Neural cell (in vitro differentiated cells): ENCODE measurements around the gene EDIL3. TPM values are rescaled to one million over a fixed set of nuclear protein-coding genes. Genes with fewer than 3 reads are reported as not detected.

Source experiments
- H2AFZ ChIP-seq: fragments of 200-600, 300-800 bp; sonication (generic), shearing (Covaris generic); 2 replicates; pipeline ENCODE4 v1.6.0; 2014; ENCODE audit warnings: low read depth, mild to moderate bottlenecking, antibody characterized with exemption, low read length, moderate library complexity
- H3F3A ChIP-seq: fragments of 200-600 bp; shearing (Covaris generic); 2 replicates; pipeline ENCODE4 v1.6.1; 2016; ENCODE audit warnings: mild to moderate bottlenecking, moderate library complexity, mixed read lengths, antibody characterized with exemption, low read length; ENCODE audit not compliant: insufficient read depth, poor library complexity, severe bottlenecking
- H3K27ac ChIP-seq: fragments of 200-600, 300-800 bp; sonication (generic), shearing (Covaris generic); 2 replicates; pipeline ENCODE4 v1.5.1; 2014; ENCODE audit warnings: mild to moderate bottlenecking, low read length, moderate library complexity
- H3K27me3 ChIP-seq: fragments of 300-800, 200-600 bp; sonication (generic), shearing (Covaris generic); 2 replicates; pipeline ENCODE4 v1.6.0; 2014; ENCODE audit warnings: mild to moderate bottlenecking, low read depth, low read length, moderate library complexity; ENCODE audit not compliant: insufficient read depth
- H3K36me3 ChIP-seq: fragments of 300-800, 200-600 bp; sonication (generic), shearing (Covaris generic); 2 replicates; pipeline ENCODE4 v1.5.1; 2014; ENCODE audit warnings: mild to moderate bottlenecking, antibody characterized with exemption, low read length, moderate library complexity; ENCODE audit not compliant: insufficient read depth
- H3K4me2 ChIP-seq: fragments of 300-800, 200-600 bp; sonication (generic), shearing (Covaris generic); 2 replicates; pipeline ENCODE4 v1.6.0; 2014; ENCODE audit warnings: mild to moderate bottlenecking, low read length
- H3K4me3 ChIP-seq: fragments of 300-800, 200-600 bp; sonication (generic), shearing (Covaris generic); 2 replicates; pipeline ENCODE4 v1.5.1; 2014; ENCODE audit warnings: mild to moderate bottlenecking, low read length, moderate library complexity
- H3K79me2 ChIP-seq: fragments of 200-600 bp; shearing (Covaris generic); replicated peaks from 2 replicates; pipeline ENCODE4 v1.6.0; 2014; ENCODE audit warnings: mild to moderate bottlenecking, low read length, moderate library complexity; ENCODE audit not compliant: insufficient read depth
- H3K9ac ChIP-seq: fragments of 300-800, 200-600 bp; sonication (generic), shearing (Covaris generic); 2 replicates; pipeline ENCODE4 v1.6.1; 2016; ENCODE audit warnings: mild to moderate bottlenecking, low read length, mixed read lengths
- H3K9me2 ChIP-seq: fragments of 200-600 bp; shearing (Covaris generic); 2 replicates; pipeline ENCODE4 v1.6.1; 2016; ENCODE audit warnings: mild to moderate bottlenecking, low read length, mixed read lengths; ENCODE audit not compliant: insufficient read depth
- H3K9me3 ChIP-seq: fragments of 200-600, 300-800 bp; sonication (generic), shearing (Covaris generic); 2 replicates; pipeline ENCODE4 v1.6.1; 2016; ENCODE audit warnings: mild to moderate bottlenecking, mixed run types, low read length, moderate library complexity, mixed read lengths
- H4K20me1 ChIP-seq: fragments of 200-600 bp; shearing (Covaris generic); 2 replicates; pipeline ENCODE4 v1.6.1; 2016; ENCODE audit warnings: mild to moderate bottlenecking, mixed run types; ENCODE audit not compliant: insufficient read depth
- CTCF ChIP-seq: fragments of 450-650 bp; IDR thresholded peaks from 2 replicates; pipeline ENCODE4 v1.5.1; 2014; ENCODE audit warnings: antibody characterized with exemption, mild to moderate bottlenecking, moderate library complexity; ENCODE audit not compliant: poor library complexity, severe bottlenecking
- EP300 ChIP-seq: fragments of 450-650 bp; conservative IDR thresholded peaks from 2 replicates; pipeline ENCODE4 v1.6.1; 2014; ENCODE audit warnings: antibody characterized with exemption, mild to moderate bottlenecking, moderate library complexity; ENCODE audit not compliant: poor library complexity, severe bottlenecking
- EZH2 ChIP-seq: fragments of 200-600, 300-800 bp; shearing (Covaris generic), sonication (generic); IDR thresholded peaks from 2 replicates; pipeline ENCODE4 v1.6.1; 2014; ENCODE audit warnings: antibody characterized with exemption, low read length, borderline replicate concordance, mild to moderate bottlenecking; ENCODE audit not compliant: insufficient read depth, poor library complexity, severe bottlenecking
- MXI1 ChIP-seq: fragments of 450-650 bp; conservative IDR thresholded peaks from 2 replicates; pipeline ENCODE4 v1.6.1; 2014; ENCODE audit warnings: antibody characterized with exemption, mild to moderate bottlenecking; ENCODE audit not compliant: poor library complexity, severe bottlenecking
- POLR2AphosphoS5 ChIP-seq: IDR thresholded peaks from 2 replicates; pipeline ENCODE4 v1.6.1; 2012
- RAD21 ChIP-seq: fragments of 450-650 bp; conservative IDR thresholded peaks from 2 replicates; pipeline ENCODE4 v1.6.1; 2014; ENCODE audit warnings: antibody characterized with exemption, mild to moderate bottlenecking, moderate library complexity
- REST ChIP-seq: IDR thresholded peaks from 2 replicates; pipeline ENCODE4 v1.6.1; 2012; ENCODE audit warnings: borderline replicate concordance
- SMC3 ChIP-seq: fragments of 450-650 bp; conservative IDR thresholded peaks from 2 replicates; pipeline ENCODE4 v1.6.1; 2014; ENCODE audit warnings: antibody characterized with exemption, mild to moderate bottlenecking, moderate library complexity; ENCODE audit not compliant: poor library complexity
- TAF1 ChIP-seq: IDR thresholded peaks from 2 replicates; pipeline ENCODE4 v1.6.1; 2012; ENCODE audit warnings: low read depth
- polyA plus RNA-seq: library from polyadenylated mRNA; depleted of rRNA; stranded (reverse); fragments of >200 nt; gene quantifications from 2 replicates; pipeline ENCODE4 v1.2.3, GENCODE V29; 2014

EDIL3 gene
- polyA plus RNA-seq, 1 donor from 2014 or later, result 6.1 TPM

- Histone ChIP-seq H3K9me3 (no peaks in the 10 kb centered on the region), H4K20me1 (no peaks in the 10 kb centered on the region), H3K9me2 (no peaks in the 10 kb centered on the region), H3K27me3 (no peaks in the 10 kb centered on the region), H3K4me2 (no peak overlapping the region), H3F3A (no peaks in the 10 kb centered on the region), H3K79me2 (no peaks in the 10 kb centered on the region), H2AFZ (no peak overlapping the region), H3K27ac (no peak overlapping the region), H3K9ac (no peak overlapping the region), H3K4me3 (no peak overlapping the region), H3K36me3 (no peaks in the 10 kb centered on the region)
- TF ChIP-seq POLR2AphosphoS5 (no peak), RAD21 (no peak), SMC3 (no peak), MXI1 (no peak), CTCF (no peak), EZH2 (no peak), EP300 (no peak), REST (no peak), TAF1 (no peak)
Observed at GRCh38 chr5:84204772-84205171, 179.9 kb downstream of the EDIL3 start.

GRCh38 chr5:84202136-84202535 is 182.5 kb downstream of the EDIL3 start:
- Histone ChIP-seq H3K27ac (no peak overlapping the region), H3K79me2 (no peaks in the 10 kb centered on the region), H2AFZ (no peak overlapping the region), H3K4me2 (no peak overlapping the region), H4K20me1 (no peaks in the 10 kb centered on the region), H3K9ac (no peak overlapping the region), H3K27me3 (no peaks in the 10 kb centered on the region), H3K4me3 (no peak overlapping the region), H3F3A (no peaks in the 10 kb centered on the region), H3K9me3 (no peaks in the 10 kb centered on the region), H3K9me2 (no peaks in the 10 kb centered on the region), H3K36me3 (no peaks in the 10 kb centered on the region)
- TF ChIP-seq CTCF (no peak), SMC3 (no peak), RAD21 (no peak), EZH2 (no peak), EP300 (no peak), REST (no peak), POLR2AphosphoS5 (no peak), MXI1 (no peak), TAF1 (no peak)
